Body of pancreas (tissue), 4 donors: ENCODE results near the gene SECTM1.

Experiments used
- POLR2A ChIP-seq, 3 donors: fragments of 450-650 bp; IDR thresholded peaks; one replicate each; pipeline ENCODE4 v1.6.1; 2016; ENCODE audit warnings: antibody characterized with exemption in 3 of 3, mild to moderate bottlenecking in 2 of 3
- TF ChIP-seq, protein P1 (sequence below), 7 experiments: fragments of 450-650 bp in 4 of 7; fragments of 200-600 bp in 3 of 7; sonication (generic) in 3 of 7; IDR thresholded peaks; one replicate each; pipeline ENCODE4 v1.5.1; 2016 to 2019; ENCODE audit warnings: antibody characterized with exemption in 7 of 7

DNA sequence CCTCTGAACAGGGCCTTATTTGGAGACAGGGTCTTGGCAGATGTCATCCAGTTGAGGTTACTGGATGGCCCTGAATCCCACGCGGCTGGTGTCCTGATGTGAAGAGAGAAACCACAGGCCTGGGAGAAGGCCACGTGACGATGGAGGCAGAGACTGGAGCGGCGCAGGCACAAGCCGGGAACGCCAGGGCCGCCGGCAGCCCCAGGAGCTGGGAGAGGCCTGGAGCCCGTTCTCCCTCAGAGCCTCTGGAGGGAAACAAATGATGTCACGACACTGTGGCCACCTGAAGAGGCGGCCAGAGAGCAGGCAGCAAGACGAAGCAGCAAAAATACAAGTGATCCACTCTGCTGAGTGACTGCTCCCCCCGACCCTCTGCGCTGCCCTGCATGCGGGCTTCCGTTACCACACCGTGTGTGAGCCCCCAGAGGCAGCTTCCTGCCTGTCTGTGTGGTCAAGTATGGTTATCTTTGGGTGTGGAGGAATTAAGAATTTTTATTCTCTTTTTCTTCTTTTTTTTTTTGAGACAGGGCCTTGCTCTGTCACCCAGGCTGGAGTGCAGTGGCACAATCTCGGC is 27.8 kb downstream of the SECTM1 start:
- TF ChIP-seq, protein P1, sequence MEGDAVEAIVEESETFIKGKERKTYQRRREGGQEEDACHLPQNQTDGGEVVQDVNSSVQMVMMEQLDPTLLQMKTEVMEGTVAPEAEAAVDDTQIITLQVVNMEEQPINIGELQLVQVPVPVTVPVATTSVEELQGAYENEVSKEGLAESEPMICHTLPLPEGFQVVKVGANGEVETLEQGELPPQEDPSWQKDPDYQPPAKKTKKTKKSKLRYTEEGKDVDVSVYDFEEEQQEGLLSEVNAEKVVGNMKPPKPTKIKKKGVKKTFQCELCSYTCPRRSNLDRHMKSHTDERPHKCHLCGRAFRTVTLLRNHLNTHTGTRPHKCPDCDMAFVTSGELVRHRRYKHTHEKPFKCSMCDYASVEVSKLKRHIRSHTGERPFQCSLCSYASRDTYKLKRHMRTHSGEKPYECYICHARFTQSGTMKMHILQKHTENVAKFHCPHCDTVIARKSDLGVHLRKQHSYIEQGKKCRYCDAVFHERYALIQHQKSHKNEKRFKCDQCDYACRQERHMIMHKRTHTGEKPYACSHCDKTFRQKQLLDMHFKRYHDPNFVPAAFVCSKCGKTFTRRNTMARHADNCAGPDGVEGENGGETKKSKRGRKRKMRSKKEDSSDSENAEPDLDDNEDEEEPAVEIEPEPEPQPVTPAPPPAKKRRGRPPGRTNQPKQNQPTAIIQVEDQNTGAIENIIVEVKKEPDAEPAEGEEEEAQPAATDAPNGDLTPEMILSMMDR (IDR thresholded peaks at IDR 0.05): no peak
- no peak for TF ChIP-seq POLR2A (IDR thresholded peaks at IDR 0.05)
